DMS153 (cell line): ENCODE results near the gene RAB22A.
"Not testable (repeated sequence)": the region's sequence is repeated elsewhere in the genome, so short reads cannot be mapped to it uniquely, and the experiment has no call there.

ENCODE experiments used
- DNase-seq: peaks from one replicate; lab custom pipeline; 2025; lab: John Stamatoyannopoulos, UW

RAB22A gene

GRCh38 chr20:58414786-58415185 lies 105.3 kb downstream of the RAB22A start:
- DNase-seq, result not testable (repeated sequence)

DNA sequence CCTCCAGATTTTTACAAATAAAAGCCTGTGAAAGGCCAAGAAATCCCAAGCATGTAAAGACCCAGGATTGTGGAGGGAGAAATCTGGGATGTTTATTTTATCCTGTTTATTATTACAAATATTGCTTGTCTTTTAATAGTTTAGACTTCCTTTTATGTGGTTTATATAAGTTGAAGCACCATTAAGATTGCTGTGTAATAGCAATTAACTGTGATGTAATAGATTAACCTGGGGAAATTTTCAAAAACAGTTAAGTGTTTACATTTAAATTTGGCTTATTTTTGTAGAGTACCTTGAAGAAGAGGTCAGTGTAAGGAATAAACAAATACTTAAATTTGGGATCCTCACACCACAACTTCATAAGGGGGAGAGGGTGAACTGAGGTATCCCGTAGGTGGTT lies 106.5 kb downstream of the RAB22A start:
- DNase-seq, result no peak

DNA sequence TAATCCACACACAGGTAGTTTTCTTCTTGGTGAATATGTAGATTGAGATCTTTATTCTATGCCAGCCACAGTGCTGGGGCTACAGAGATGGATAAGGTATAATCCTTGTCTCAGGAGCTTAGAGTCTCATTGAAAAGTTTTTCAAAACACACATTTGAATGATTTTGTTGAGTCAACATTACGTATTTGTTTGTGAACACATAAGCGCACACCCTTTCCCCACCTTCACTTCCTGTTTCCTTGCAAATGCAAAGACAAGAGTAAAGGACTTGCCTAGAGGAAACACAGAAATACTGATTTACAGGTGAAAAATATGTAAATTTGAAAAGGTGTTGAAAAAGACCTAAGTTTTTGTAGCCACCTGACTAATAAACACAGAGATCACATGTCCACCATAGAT lies 107.3 kb downstream of the RAB22A start:
- no peak for DNase-seq
